ENCODE data around the gene B3GAT1. TPM values are rescaled to one million over a fixed set of nuclear protein-coding genes. Genes with fewer than 3 reads are reported as not detected.

B3GAT1 gene
- total RNA-seq, 1 donor, result not detected

- Histone ChIP-seq H4K20me1 (ENCODE audit: insufficient read depth, low read length) (no peaks in the 10 kb centered on the region), H3K79me2 (ENCODE audit: insufficient read depth, low read length) (no peaks in the 10 kb centered on the region), H3K4me3 (ENCODE audit: insufficient read depth, low read length) (no peak overlapping the region), H3K9me3 (ENCODE audit: low read depth, low read length) (no peaks in the 10 kb centered on the region), H3K4me2 (ENCODE audit: insufficient read depth, low read length) (no peak overlapping the region), H3K36me3 (ENCODE audit: insufficient read depth, low read length) (no peaks in the 10 kb centered on the region), H2AFZ (ENCODE audit: low read length) (no peak overlapping the region), H3K4me1 (ENCODE audit: insufficient read depth, low read length) (no peaks in the 10 kb centered on the region), H3K27ac (ENCODE audit: low read depth, low read length) (no peak overlapping the region), H3K27me3 (ENCODE audit: insufficient read depth, low read length) (no peaks in the 10 kb centered on the region)
- TF ChIP-seq CTCF (IDR thresholded peaks at IDR 0.05; ENCODE audit: extremely low read depth, low read depth, low read length), result no peak
- no peak for DNase-seq (ENCODE audit: insufficient read length, low spot score, missing footprints)
Measured at GRCh38 chr11:134390706-134391569, 21.1 kb downstream of the B3GAT1 start.

GRCh38 chr11:134389464-134390180 lies 22.4 kb downstream of the B3GAT1 start:
- H2AFZ ChIP-seq (ENCODE audit: low read length), result no peak overlapping the region
- no peak for DNase-seq (ENCODE audit: insufficient read length, low spot score, missing footprints)
- no peak for TF ChIP-seq CTCF (IDR thresholded peaks at IDR 0.05; ENCODE audit: extremely low read depth, low read depth, low read length)

GRCh38 chr11:134388590-134388989 lies 23.5 kb downstream of the B3GAT1 start:
- Histone ChIP-seq H3K79me2 (ENCODE audit: insufficient read depth, low read length) (no peaks in the 10 kb centered on the region), H3K9me3 (ENCODE audit: low read depth, low read length) (no peaks in the 10 kb centered on the region), H3K27me3 (ENCODE audit: insufficient read depth, low read length) (no peaks in the 10 kb centered on the region), H3K4me2 (ENCODE audit: insufficient read depth, low read length) (no peak overlapping the region), H3K36me3 (ENCODE audit: insufficient read depth, low read length) (no peaks in the 10 kb centered on the region), H2AFZ (ENCODE audit: low read length) (no peak overlapping the region), H3K4me3 (ENCODE audit: insufficient read depth, low read length) (no peak overlapping the region), H4K20me1 (ENCODE audit: insufficient read depth, low read length) (no peaks in the 10 kb centered on the region), H3K4me1 (ENCODE audit: insufficient read depth, low read length) (no peaks in the 10 kb centered on the region), H3K27ac (ENCODE audit: low read depth, low read length) (no peak overlapping the region)
- DNase-seq (ENCODE audit: insufficient read length, low spot score, missing footprints), result no peak
- no peak for TF ChIP-seq CTCF (IDR thresholded peaks at IDR 0.05; ENCODE audit: extremely low read depth, low read depth, low read length)

More at GRCh38 chr11:134389464-134390180, 22.4 kb downstream of the B3GAT1 start:
- Histone ChIP-seq H3K9me3 (ENCODE audit: low read depth, low read length) (no peaks in the 10 kb centered on the region), H3K4me3 (ENCODE audit: insufficient read depth, low read length) (no peak overlapping the region), H3K27ac (ENCODE audit: low read depth, low read length) (no peak overlapping the region), H3K4me1 (ENCODE audit: insufficient read depth, low read length) (no peaks in the 10 kb centered on the region), H4K20me1 (ENCODE audit: insufficient read depth, low read length) (no peaks in the 10 kb centered on the region), H3K27me3 (ENCODE audit: insufficient read depth, low read length) (no peaks in the 10 kb centered on the region), H3K79me2 (ENCODE audit: insufficient read depth, low read length) (no peaks in the 10 kb centered on the region), H3K4me2 (ENCODE audit: insufficient read depth, low read length) (no peak overlapping the region), H3K36me3 (ENCODE audit: insufficient read depth, low read length) (no peaks in the 10 kb centered on the region)

GRCh38 chr11:134387501-134387900 lies 24.5 kb downstream of the B3GAT1 start:
- H3K9me3 ChIP-seq (ENCODE audit: low read depth, low read length), result no peaks in the 10 kb centered on the region
- H3K27ac ChIP-seq (ENCODE audit: low read depth, low read length), result no peak overlapping the region
- H3K4me2 ChIP-seq (ENCODE audit: insufficient read depth, low read length), result no peak overlapping the region
- no peak overlapping the region for H3K4me3 ChIP-seq (ENCODE audit: insufficient read depth, low read length)
- no peak for TF ChIP-seq CTCF (IDR thresholded peaks at IDR 0.05; ENCODE audit: extremely low read depth, low read depth, low read length)
- no peak for DNase-seq (ENCODE audit: insufficient read length, low spot score, missing footprints)
- no peaks in the 10 kb centered on the region for H4K20me1 ChIP-seq (ENCODE audit: insufficient read depth, low read length)
- H2AFZ ChIP-seq (ENCODE audit: low read length), result no peak overlapping the region
- no peaks in the 10 kb centered on the region for H3K79me2 ChIP-seq (ENCODE audit: insufficient read depth, low read length)
- no peaks in the 10 kb centered on the region for H3K4me1 ChIP-seq (ENCODE audit: insufficient read depth, low read length)
- H3K27me3 ChIP-seq (ENCODE audit: insufficient read depth, low read length), result no peaks in the 10 kb centered on the region
- no peaks in the 10 kb centered on the region for H3K36me3 ChIP-seq (ENCODE audit: insufficient read depth, low read length)

All from osteoblast (primary cell).